ENCODE results near the gene PLPP3.

PLPP3 gene

GRCh38 chr1:56517404-56518130, 61.8 kb downstream of the PLPP3 start:
- no peak for DNase-seq

DNA sequence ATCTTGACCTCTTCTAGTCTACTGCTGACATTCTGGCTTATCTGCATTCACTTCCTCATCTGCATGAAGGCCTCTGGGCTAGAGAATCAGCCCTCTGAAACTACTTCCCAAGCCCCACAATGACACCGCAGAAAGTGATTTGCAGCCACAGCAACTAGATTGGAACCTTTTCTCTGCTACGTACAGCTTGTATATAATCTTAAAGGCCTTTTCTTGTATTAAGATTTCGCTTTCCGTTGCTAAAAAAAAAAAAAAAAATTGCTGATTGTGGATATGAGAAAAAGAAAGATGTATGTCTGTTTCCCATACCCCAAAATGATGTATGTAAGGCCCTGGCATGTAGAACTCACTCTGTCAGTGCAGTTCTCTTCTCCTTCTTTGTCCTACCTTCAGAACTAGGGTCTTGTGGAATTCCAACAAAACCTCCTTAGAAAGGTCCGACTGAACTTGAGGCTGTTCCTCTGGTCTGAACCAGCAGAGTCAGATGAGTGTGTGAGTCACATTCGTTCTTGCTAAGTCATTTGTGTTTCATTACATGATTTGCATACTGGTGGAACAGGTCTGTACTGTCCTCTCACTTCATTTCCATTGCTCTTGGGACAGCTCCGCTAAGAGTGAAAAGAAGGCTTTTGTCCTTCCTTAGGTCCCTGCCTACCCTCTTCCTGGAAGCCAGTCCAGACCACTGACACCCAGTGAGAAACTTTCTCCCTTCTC, 62.7 kb downstream of the PLPP3 start:
- no peak for DNase-seq

DNA sequence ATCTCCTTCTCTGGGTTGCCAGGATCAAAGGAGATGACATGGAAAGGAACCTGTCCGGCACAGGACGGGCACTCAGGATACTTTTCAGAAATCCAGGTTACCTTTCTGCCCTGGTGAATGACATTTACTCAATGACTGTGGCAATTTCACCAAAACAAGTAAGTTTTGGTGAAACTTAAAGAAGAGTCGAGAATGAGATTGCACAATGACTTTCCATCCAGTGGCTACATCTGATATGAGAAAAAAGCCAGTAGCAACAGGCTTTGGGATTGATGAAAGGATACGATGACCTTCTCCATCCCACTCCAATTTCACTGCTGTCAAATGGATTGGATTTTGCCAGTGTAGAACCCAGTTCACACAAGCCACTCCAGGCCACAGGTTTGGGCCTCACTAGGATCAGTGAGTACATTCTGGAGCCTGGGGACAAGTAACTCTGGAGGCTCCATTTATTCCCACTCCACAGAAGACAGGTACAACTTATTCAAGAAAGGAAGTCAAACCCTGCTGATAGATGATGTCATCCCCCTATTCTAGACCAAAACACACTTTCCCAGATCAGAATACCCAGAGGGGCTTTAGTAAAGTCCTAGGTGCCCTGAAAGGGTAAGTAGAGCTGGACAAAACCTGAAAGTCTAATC, 63.3 kb downstream of the PLPP3 start:
- no peak for DNase-seq

GRCh38 chr1:56512724-56513494, 66.5 kb downstream of the PLPP3 start:
- no peak for DNase-seq

DNA sequence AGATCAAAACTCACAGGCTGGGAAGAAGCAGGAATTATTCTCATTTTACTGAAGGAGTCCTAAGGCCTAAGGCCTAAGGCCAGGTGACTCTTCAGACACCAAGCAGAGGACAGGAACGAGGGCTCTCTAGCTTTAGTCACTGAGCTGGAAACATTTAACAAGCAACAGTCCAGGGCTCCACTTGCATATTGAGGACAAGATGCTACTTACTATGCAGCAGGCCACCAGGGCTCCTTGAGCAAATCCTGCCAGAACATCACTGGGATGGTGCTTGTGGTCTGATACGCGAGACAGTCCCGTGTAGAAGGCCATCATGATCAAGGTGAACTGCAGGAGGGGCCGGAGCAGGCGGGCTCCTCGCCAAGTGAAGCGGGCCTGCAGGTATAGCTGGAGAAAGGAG, 67.6 kb downstream of the PLPP3 start:
- DNase-seq, result no peak

- DNase-seq, result no peak
Measured at GRCh38 chr1:56511364-56511763, 68.0 kb downstream of the PLPP3 start.

GRCh38 chr1:56510642-56511021, 68.7 kb downstream of the PLPP3 start:
- no peak for DNase-seq

- DNase-seq, result no peak
Measured at GRCh38 chr1:56509713-56510641, 69.4 kb downstream of the PLPP3 start.

GRCh38 chr1:56508523-56508983, 70.8 kb downstream of the PLPP3 start:
- DNase-seq, result no peak

DNA sequence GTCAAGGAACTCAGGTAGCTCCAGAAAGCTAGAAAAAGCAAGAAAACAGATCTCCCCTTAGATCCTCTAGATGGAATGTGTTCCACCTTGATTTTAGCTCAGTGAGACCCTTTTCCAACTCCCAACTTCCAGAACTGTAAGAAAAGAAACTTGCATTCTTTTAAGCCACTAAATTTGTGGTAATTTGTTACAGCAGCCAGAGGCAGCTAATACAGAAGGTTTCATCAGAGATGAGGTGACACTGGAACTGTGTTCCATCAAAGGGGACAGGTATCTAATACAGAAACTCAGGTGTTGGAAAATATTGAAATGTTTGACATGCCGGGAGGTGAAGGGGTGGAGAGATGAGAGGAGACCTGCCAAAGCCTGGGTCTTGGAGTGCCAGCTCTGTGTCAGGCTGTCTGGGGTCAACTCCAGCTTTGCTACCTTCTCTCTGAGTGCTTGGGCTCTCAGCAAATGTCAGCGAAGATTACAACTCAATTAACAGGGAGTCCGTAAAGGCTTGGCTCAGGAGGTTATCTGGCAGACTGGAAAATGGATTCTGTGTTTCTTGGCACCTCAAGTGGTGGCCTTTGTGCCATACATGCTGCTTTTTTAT, 71.3 kb downstream of the PLPP3 start:
- no peak for DNase-seq

DNA sequence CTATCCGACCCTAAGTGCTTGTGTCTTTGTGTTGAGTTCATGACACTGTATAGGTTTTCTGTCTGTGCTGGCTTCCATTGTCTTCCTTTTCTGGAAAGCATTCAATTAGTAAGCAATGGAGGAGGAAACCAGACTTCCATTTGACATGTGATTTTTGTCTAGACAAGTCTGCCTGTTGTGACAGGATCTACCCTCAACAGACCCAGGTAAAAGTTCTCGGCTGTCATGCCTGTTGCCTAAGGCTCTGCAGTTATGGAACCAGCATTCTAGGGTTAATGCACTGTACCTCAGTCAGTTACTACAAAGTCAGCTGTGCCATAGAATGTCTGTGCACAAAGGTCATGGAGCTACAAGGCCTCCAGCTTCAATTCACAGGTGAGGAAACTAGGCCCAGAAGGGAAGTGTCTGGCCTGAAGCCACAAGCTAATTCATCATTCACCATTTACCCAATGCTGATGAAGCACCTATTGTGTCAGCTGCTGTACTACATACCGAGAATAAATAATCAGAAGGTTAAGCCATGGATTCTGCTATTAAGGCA, 72.3 kb downstream of the PLPP3 start:
- DNase-seq, result no peak

DNA sequence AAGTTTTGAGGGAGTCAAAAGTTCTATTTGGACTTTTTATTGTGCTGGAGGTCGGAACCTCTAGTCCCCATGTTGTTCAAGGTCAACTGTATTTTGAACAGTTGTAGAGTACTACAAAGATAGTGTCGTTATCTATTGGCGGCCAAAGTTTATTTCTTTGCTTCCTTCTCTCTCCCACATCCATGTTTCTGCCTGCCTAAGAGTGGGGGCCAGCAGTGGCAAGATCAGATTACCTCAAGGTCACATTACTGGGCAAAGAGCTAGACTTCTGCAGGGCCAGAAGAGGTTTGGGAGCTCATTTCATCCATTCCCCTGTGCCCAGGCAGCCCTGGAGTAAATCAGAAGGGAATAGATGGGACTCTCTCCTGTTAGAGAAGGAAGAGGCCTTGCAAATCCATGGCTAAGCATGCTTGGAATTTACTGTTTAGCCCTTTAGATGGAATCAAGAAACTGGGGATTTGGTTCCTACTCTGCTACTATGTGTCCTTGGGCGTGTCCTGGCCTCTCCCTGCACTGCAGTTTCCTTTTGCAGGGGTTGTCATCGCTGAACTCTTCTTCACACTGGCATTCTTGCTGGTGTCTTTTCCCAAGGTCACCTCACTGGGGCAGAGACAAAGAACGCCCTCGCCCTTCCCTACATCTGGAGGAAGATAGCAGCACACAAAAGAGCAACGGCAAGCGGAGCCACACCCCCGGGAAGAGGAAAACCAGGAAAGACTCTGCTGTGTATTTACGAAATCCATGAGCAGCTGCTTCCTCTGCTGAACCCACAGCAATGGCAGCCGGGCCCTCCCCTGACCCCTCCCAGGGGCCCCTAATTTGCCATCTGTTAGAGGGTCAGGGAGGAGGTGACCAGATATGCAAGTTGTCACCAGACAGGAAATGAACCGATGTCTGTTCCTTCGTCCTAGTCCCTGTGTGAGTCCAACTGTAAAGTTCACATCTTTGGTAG, 73.3 kb downstream of the PLPP3 start:
- DNase-seq, result no peak

- no peak for DNase-seq
Measured at GRCh38 chr1:56502700-56503245, 76.6 kb downstream of the PLPP3 start.

GRCh38 chr1:56501888-56502287, 77.5 kb downstream of the PLPP3 start:
- DNase-seq, result no peak

DNA sequence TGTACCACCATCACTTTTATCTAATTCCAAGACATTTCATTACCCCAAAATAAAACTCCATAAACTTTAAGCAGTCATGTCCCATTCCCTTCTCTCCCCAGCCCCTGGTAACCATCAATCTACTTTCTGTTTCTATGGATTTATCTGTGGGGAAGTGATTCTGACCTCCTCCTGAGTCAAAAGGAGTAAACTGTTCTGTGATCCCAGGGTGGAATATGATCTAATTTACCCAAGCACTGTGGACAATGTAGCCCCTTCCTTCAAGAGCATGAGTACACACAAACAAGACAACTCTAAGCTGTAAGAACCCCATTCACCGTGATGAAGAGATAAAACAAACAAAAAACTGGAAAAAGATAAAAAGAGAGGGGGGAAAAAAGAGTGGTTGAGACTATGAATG, 77.9 kb downstream of the PLPP3 start:
- no peak for DNase-seq

GRCh38 chr1:56496821-56497772, 82.3 kb downstream of the PLPP3 start:
- no peak for DNase-seq

- DNase-seq, result no peak
Measured at GRCh38 chr1:56496158-56496557, 83.2 kb downstream of the PLPP3 start.

GRCh38 chr1:56495538-56495937, 83.8 kb downstream of the PLPP3 start:
- no peak for DNase-seq

- DNase-seq, result no peak
Measured at GRCh38 chr1:56494306-56494705, 85.1 kb downstream of the PLPP3 start.
